Activated T-cell treated with anti-CD3 and anti-CD28 coated beads for 24 hours (primary cell): ENCODE results near the gene RNU1-3.
"Not testable (repeated sequence)": the region's sequence is repeated elsewhere in the genome, so short reads cannot be mapped to it uniquely, and the experiment has no call there.

Experiments used
- DNase-seq: peaks from one replicate; pipeline ENCODE4 v3.0.0-alpha.2; 2020; ENCODE audit warnings: low read depth

RNU1-3 gene

GRCh38 chr1:16651560-16651959 is 15.2 kb downstream of the RNU1-3 start:
- DNase-seq = not testable (repeated sequence)

- DNase-seq = not testable (repeated sequence)
These were observed 16.8 kb downstream of the RNU1-3 start for GRCh38 chr1:16649960-16650359.

- not testable (repeated sequence) for DNase-seq
These were observed 17.4 kb downstream of the RNU1-3 start for GRCh38 chr1:16649390-16649789.

- not testable (repeated sequence) for DNase-seq
These were observed 18.0 kb downstream of the RNU1-3 start for GRCh38 chr1:16648756-16649155.

- DNase-seq = not testable (repeated sequence)
These were observed 18.5 kb downstream of the RNU1-3 start for GRCh38 chr1:16648250-16648649.

- peak; percentile 39 for DNase-seq
These were observed 19.3 kb downstream of the RNU1-3 start for GRCh38 chr1:16647179-16648176.

GRCh38 chr1:16646716-16647115 is 20.0 kb downstream of the RNU1-3 start:
- DNase-seq = not testable (repeated sequence)

- DNase-seq = not testable (repeated sequence)
These were observed 20.6 kb downstream of the RNU1-3 start for GRCh38 chr1:16646061-16646664.

GRCh38 chr1:16645271-16646060 is 21.3 kb downstream of the RNU1-3 start:
- not testable (repeated sequence) for DNase-seq

- peak; percentile 100 for DNase-seq
These were observed 22.1 kb downstream of the RNU1-3 start for GRCh38 chr1:16644482-16645270.

- no peak for DNase-seq
These were observed 22.6 kb downstream of the RNU1-3 start for GRCh38 chr1:16644193-16644481.

- DNase-seq = not testable (repeated sequence)
These were observed 23.1 kb downstream of the RNU1-3 start for GRCh38 chr1:16643476-16644192.

- DNase-seq = not testable (repeated sequence)
These were observed 23.7 kb downstream of the RNU1-3 start for GRCh38 chr1:16643001-16643411.

- DNase-seq = not testable (repeated sequence)
These were observed 24.5 kb downstream of the RNU1-3 start for GRCh38 chr1:16642025-16642966.

GRCh38 chr1:16641159-16641975 is 25.4 kb downstream of the RNU1-3 start:
- DNase-seq = not testable (repeated sequence)

- not testable (repeated sequence) for DNase-seq
These were observed 27.4 kb downstream of the RNU1-3 start for GRCh38 chr1:16639091-16640031.

- not testable (repeated sequence) for DNase-seq
These were observed 28.6 kb downstream of the RNU1-3 start for GRCh38 chr1:16637941-16638778.
